CD14-positive monocyte (primary cell): ENCODE measurements around the gene NFIL3. TPM values are rescaled to one million over a fixed set of nuclear protein-coding genes. Genes with fewer than 3 reads are reported as not detected.

ENCODE experiments used
- DNase-seq, 3 donors: peaks; one replicate each; pipeline ENCODE4 v3.0.0-alpha.2; 2011 to 2022
- H2AFZ ChIP-seq: 2 replicates; pipeline ENCODE4 v1.6.0; 2012; ENCODE audit warnings: mild to moderate bottlenecking, low read depth, low read length, inconsistent platforms; ENCODE audit not compliant: insufficient read depth, poor library complexity, severe bottlenecking
- H3K27ac ChIP-seq, 2 donors: 1 replicate in 1 of 2; 2 replicates in 1 of 2; pipeline ENCODE4 v1.5.1; 2012 to 2013; ENCODE audit warnings: low read length in 2 of 2, control low read depth in 1 of 2, inconsistent platforms in 1 of 2, low read depth in 1 of 2, mild to moderate bottlenecking in 1 of 2
- H3K27me3 ChIP-seq, 2 donors: one replicate each; pipeline versions ENCODE4 v1.6.0 to v1.6.1; 2011 to 2013; ENCODE audit warnings: low read length in 2 of 2; ENCODE audit not compliant: control insufficient read depth in 2 of 2, insufficient read depth in 2 of 2
- H3K36me3 ChIP-seq, 2 donors: replicated peaks in 1 of 2; 1 replicate in 1 of 2; 2 replicates in 1 of 2; pipeline versions ENCODE4 v1.5.1 to v1.6.1; 2012 to 2013; ENCODE audit warnings: low read length in 2 of 2, control low read depth in 1 of 2, inconsistent platforms in 1 of 2, mild to moderate bottlenecking in 1 of 2; ENCODE audit not compliant: insufficient read depth in 2 of 2, control insufficient read depth in 1 of 2
- H3K4me1 ChIP-seq, 2 donors: 1 replicate in 1 of 2; 2 replicates in 1 of 2; pipeline versions ENCODE4 v1.5.1 to v1.6.1; 2012 to 2013; ENCODE audit warnings: low read length in 2 of 2, control low read depth in 1 of 2, inconsistent platforms in 1 of 2, mild to moderate bottlenecking in 1 of 2, moderate library complexity in 1 of 2; ENCODE audit not compliant: insufficient read depth in 2 of 2, control insufficient read depth in 1 of 2
- H3K4me2 ChIP-seq: replicated peaks from 2 replicates; pipeline ENCODE3; 2012; ENCODE audit warnings: low read length, moderate library complexity, mild to moderate bottlenecking; ENCODE audit not compliant: poor library complexity, severe bottlenecking; ENCODE audit errors: extremely low read depth
- H3K4me3 ChIP-seq, 3 experiments: fragments of 200-600 bp in 1 of 3; sonication (generic) in 1 of 3; replicated peaks in 1 of 3; 1 replicate in 2 of 3; 2 replicates in 1 of 3; pipeline ENCODE4 v1.5.1; 2011 to 2013; ENCODE audit warnings: low read length in 3 of 3, mild to moderate bottlenecking in 3 of 3, control low read depth in 2 of 3, low read depth in 2 of 3, inconsistent platforms in 1 of 3, moderate library complexity in 1 of 3
- H3K79me2 ChIP-seq: 2 replicates; pipeline ENCODE4 v1.6.0; 2012; ENCODE audit warnings: mild to moderate bottlenecking, control low read depth, inconsistent platforms, low read length, moderate library complexity; ENCODE audit not compliant: insufficient read depth
- H3K9ac ChIP-seq: 2 replicates; pipeline ENCODE4 v1.6.0; 2017; ENCODE audit warnings: low read length, mild to moderate bottlenecking; ENCODE audit not compliant: insufficient read depth, poor library complexity, severe bottlenecking
- H3K9me3 ChIP-seq, 2 donors: replicated peaks in 1 of 2; 1 replicate in 1 of 2; 2 replicates in 1 of 2; pipeline versions ENCODE4 v1.5.1 to v1.6.1; 2012 to 2013; ENCODE audit warnings: low read length in 2 of 2, control low read depth in 1 of 2; ENCODE audit not compliant: control insufficient read depth in 1 of 2, insufficient read depth in 1 of 2
- H4K20me1 ChIP-seq: 2 replicates; pipeline ENCODE4 v1.6.0; 2012; ENCODE audit warnings: mild to moderate bottlenecking, low read length, control low read depth, moderate library complexity; ENCODE audit not compliant: insufficient read depth
- H3K27ac Mint-ChIP-seq, 7 donors: one replicate each; pipeline ENCODE4 v1.8.0; 2020; ENCODE audit warnings: mild to moderate bottlenecking in 7 of 7, mixed read lengths in 7 of 7, moderate library complexity in 6 of 7, inconsistent platforms in 2 of 7
- H3K27me3 Mint-ChIP-seq, 3 donors: one replicate each; pipeline ENCODE4 v1.8.0; 2021 to 2022; ENCODE audit warnings: low read depth in 3 of 3, mild to moderate bottlenecking in 3 of 3, mixed read lengths in 3 of 3, moderate library complexity in 3 of 3, inconsistent platforms in 1 of 3
- H3K36me3 Mint-ChIP-seq, 2 donors: one replicate each; pipeline ENCODE4 v1.8.0; 2020; ENCODE audit warnings: mixed read lengths in 2 of 2, inconsistent platforms in 1 of 2, mild to moderate bottlenecking in 1 of 2
- H3K4me1 Mint-ChIP-seq: one replicate; pipeline ENCODE4 v1.8.0; 2020; ENCODE audit warnings: mild to moderate bottlenecking, mixed read lengths
- H3K4me3 Mint-ChIP-seq, 2 donors: one replicate each; pipeline ENCODE4 v1.8.0; 2020; ENCODE audit warnings: mild to moderate bottlenecking in 2 of 2, mixed read lengths in 2 of 2, moderate library complexity in 1 of 2
- H3K9me3 Mint-ChIP-seq, 7 donors: one replicate each; pipeline ENCODE4 v1.8.0; 2020 to 2022; ENCODE audit warnings: mixed read lengths in 7 of 7, mild to moderate bottlenecking in 6 of 7, moderate library complexity in 6 of 7, inconsistent platforms in 2 of 7
- WGBS: methylation state at CpG from one replicate; pipeline ENCODE4 v1.1.5; 2013; ENCODE audit warnings: missing lambda C conversion rate; ENCODE audit not compliant: insufficient coverage; 5-methylcytosine and 5-hydroxymethylcytosine counted together
- intact Hi-C, 2 donors: fragments of 100-400 bp; cut with micrococcal nuclease; formaldehyde crosslinking; loops; one replicate each; pipeline versions ENCODE4 v1.15.0 to v1.15.1; 2023
- polyA plus RNA-seq, 3 donors: library from polyadenylated mRNA; depleted of rRNA in 1 of 3; unstranded in 2 of 3; stranded (reverse) in 1 of 3; fragments of 300-500 nt in 2 of 3; fragments of >200 nt in 1 of 3; fragmentation: Illumina TruSeq in 2 of 3; gene quantifications; 1 replicate in 2 of 3; 2 replicates in 1 of 3; pipeline ENCODE4 v1.2.3, GENCODE V29; 2012 to 2021
- TF ChIP-seq, protein P1 (sequence below): fragments of 200-600 bp; IDR thresholded peaks from one replicate; pipeline ENCODE4 v1.8.0; 2022; ENCODE audit warnings: antibody characterized with exemption, mild to moderate bottlenecking

Gene NFIL3
- polyA plus RNA-seq, 3 donors: 18.6 to 253 (median 64.0) TPM

DNA sequence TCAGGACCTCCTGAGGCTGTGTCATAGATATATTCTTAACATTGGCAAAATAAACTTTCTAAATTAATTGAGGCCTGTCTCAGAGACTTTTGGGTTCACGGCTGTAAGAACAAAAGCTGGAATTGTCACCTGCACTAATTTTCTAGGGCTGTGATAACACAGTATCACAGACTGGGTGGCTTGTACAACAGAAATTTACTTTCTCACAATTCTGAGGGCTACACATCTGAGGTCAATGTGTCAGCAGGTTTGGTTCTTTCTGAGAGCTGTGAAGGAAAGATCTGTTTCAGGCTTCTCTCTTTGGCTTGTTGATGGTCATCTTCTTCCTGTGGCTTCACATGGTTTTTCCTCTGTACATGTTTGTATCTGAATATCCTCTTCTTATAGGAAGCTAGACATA, 29.2 kb upstream of the NFIL3 start:
- no peaks in the 10 kb centered on the region for H3K4me1 Mint-ChIP-seq
- intact Hi-C loops: no loop called here
- no peaks in the 10 kb centered on the region for H4K20me1 ChIP-seq
- H3K79me2 ChIP-seq: no peaks in the 10 kb centered on the region
- no peaks in the 10 kb centered on the region for H3K4me1 ChIP-seq
- H3K9ac ChIP-seq: no peak overlapping the region
- 100% methylated on average over 1 of the region's 1 CpG for WGBS
- H3K4me3 Mint-ChIP-seq: no peak overlapping the region
- no peaks in the 10 kb centered on the region for H3K36me3 ChIP-seq
- no peak overlapping the region for H3K27ac Mint-ChIP-seq
- no peak overlapping the region for H3K27ac ChIP-seq
- TF ChIP-seq, protein P1, sequence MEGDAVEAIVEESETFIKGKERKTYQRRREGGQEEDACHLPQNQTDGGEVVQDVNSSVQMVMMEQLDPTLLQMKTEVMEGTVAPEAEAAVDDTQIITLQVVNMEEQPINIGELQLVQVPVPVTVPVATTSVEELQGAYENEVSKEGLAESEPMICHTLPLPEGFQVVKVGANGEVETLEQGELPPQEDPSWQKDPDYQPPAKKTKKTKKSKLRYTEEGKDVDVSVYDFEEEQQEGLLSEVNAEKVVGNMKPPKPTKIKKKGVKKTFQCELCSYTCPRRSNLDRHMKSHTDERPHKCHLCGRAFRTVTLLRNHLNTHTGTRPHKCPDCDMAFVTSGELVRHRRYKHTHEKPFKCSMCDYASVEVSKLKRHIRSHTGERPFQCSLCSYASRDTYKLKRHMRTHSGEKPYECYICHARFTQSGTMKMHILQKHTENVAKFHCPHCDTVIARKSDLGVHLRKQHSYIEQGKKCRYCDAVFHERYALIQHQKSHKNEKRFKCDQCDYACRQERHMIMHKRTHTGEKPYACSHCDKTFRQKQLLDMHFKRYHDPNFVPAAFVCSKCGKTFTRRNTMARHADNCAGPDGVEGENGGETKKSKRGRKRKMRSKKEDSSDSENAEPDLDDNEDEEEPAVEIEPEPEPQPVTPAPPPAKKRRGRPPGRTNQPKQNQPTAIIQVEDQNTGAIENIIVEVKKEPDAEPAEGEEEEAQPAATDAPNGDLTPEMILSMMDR: no peak
- no peaks in the 10 kb centered on the region for H3K9me3 ChIP-seq
- no peak for DNase-seq
- H3K9me3 Mint-ChIP-seq: peaks cover 0 to 2% (median 0%) of the 10 kb centered on the region in 7 donors
- peaks cover 0 to 4% of the 10 kb centered on the region in 2 donors for H3K27me3 ChIP-seq
- H3K27me3 Mint-ChIP-seq: peaks cover 2 to 6% (median 3%) of the 10 kb centered on the region in 3 donors
- H3K4me3 ChIP-seq: no peak overlapping the region
- H2AFZ ChIP-seq: no peak overlapping the region
- no peaks in the 10 kb centered on the region for H3K36me3 Mint-ChIP-seq
- no peak overlapping the region for H3K4me2 ChIP-seq

DNA sequence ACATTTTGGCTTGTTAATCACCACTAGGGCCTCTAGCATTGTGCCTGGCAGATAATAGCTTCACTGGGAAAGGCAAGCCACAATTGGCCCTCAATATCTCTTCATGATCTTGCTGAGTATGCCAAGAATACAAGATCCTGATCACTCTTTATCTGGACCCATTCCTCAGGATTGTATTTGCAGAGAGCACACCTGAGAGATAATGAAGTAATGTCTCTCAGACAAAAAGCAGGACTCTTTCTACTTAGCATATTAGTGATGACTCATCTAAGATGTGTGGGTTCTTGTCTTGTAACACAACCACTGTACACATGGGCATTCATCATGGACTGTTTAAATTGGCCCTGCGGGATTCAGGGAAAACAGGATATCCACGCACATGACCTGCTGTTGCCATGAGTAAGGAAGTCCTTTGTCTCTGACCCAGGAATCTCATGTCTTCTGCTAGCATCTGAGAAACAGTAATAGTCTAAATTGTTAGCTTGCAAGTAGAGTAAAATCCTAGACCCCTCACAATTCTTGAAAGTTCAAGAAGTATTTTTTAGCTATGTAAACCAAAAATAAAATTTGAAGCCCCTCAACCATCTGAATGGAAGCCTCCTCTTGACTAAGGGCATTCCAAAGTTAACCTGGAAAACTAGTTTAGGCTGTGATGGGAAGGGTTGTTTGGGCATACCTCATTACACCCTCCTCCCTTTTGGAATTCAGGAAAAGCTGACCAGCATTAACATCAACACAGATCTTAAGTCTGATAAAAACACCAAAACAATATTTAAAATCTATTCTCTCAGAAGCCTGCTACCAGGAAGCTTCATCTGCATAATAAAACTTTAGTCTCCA, 28.0 kb upstream of the NFIL3 start:
- WGBS: no CpG with 5 or more reads among the region's 2 CpGs
- Histone ChIP-seq H2AFZ (no peak overlapping the region), H3K4me2 (no peak overlapping the region), H3K9me3 (no peaks in the 10 kb centered on the region), H3K4me3 (no peak overlapping the region), H3K27me3 (peaks cover 0 to 2% of the 10 kb centered on the region in 2 donors), H3K79me2 (no peaks in the 10 kb centered on the region), H3K4me1 (no peaks in the 10 kb centered on the region), H3K9ac (no peak overlapping the region), H4K20me1 (no peaks in the 10 kb centered on the region), H3K27ac (no peak overlapping the region), H3K36me3 (no peaks in the 10 kb centered on the region)
- TF ChIP-seq, protein P1: no peak
- H3K4me1 Mint-ChIP-seq: no peaks in the 10 kb centered on the region
- H3K9me3 Mint-ChIP-seq: peaks cover 0 to 4% (median 0%) of the 10 kb centered on the region in 7 donors
- no peak for DNase-seq
- no peaks in the 10 kb centered on the region for H3K36me3 Mint-ChIP-seq
- H3K27ac Mint-ChIP-seq: no peak overlapping the region
- H3K4me3 Mint-ChIP-seq: no peak overlapping the region
- peaks cover 0 to 6% (median 3%) of the 10 kb centered on the region in 3 donors for H3K27me3 Mint-ChIP-seq
- intact Hi-C loops: no loop called here
